Measurements from ENCODE around the gene MED17.

GRCh38 chr11:93842034-93842433, 58.0 kb downstream of the MED17 start:
- TF ChIP-seq CTCF (conservative IDR thresholded peaks at IDR 0.05; ENCODE audit: low read length) (no peak), EZH2phosphoT487 (IDR thresholded peaks at IDR 0.05; ENCODE audit: borderline replicate concordance, low read depth, low read length) (no peak)
